BJ (cell line): ENCODE results near the gene ANKRD11. TPM values are rescaled to one million over a fixed set of nuclear protein-coding genes. Genes with fewer than 3 reads are reported as not detected.

Experiments
- CTCF ChIA-PET: fragments of 350-600 bp; formaldehyde crosslinking; extraction: SDS; loops from one replicate; lab custom pipeline; 2021; ENCODE audit warnings: antibody characterized with exemption, inconsistent platforms; lab: Yijun Ruan, JAX
- POLR2A ChIA-PET: fragments of 300-600 bp; sonication (Branson Sonifier 250); formaldehyde crosslinking; extraction: SDS; loops from one replicate; lab custom pipeline; 2021; ENCODE audit warnings: antibody characterized with exemption; lab: Charles Lee
- DNase-seq: peaks from one replicate; pipeline ENCODE4 v3.0.0-alpha.2; 2011; ENCODE audit warnings: low read depth
- H3K27me3 ChIP-seq: 2 replicates; pipeline ENCODE4 v1.6.0; 2011; ENCODE audit warnings: low read length; ENCODE audit not compliant: control insufficient read depth, insufficient read depth
- H3K36me3 ChIP-seq: 2 replicates; pipeline ENCODE4 v1.5.1; 2011; ENCODE audit warnings: low read length; ENCODE audit not compliant: control insufficient read depth, insufficient read depth
- H3K4me3 ChIP-seq: 2 replicates; pipeline ENCODE4 v1.5.1; 2011; ENCODE audit warnings: low read depth, mild to moderate bottlenecking, control low read depth, low read length
- polyA plus RNA-seq: library from polyadenylated mRNA; depleted of rRNA; stranded (reverse); fragments of >200 nt; gene quantifications from 2 replicates; pipeline ENCODE4 v1.2.3, GENCODE V29; 2011
- TF ChIP-seq, protein P1 (sequence below): IDR thresholded peaks from 2 replicates; pipeline ENCODE4 v1.5.1; 2011; ENCODE audit warnings: low read depth, mild to moderate bottlenecking, control low read depth, inconsistent platforms, low read length, moderate library complexity; ENCODE audit not compliant: insufficient read depth

The ANKRD11 gene
- polyA plus RNA-seq, 1 experiment, result 61.8 TPM

DNA sequence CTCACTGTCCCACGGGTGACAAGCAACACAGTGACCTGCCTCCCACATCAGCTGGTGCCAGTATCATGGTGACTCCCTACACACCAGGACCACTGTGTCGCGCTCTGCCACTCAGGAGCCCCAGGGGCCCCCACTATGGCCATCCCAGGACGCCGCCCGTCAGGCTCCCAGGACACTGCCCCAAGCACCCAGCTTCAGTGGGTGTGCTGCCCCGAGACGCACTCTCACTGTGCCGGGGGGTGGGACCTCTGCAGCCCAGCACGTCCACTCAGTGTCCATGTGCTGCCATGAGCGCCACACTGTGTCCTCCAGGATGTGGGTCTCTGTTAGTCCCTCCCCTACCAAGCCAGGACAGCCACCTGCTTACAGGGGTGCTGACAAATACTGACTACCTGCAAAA lies 152.4 kb downstream of the ANKRD11 start:
- no peaks in the 10 kb centered on the region; the same call in 1 of the 2 replicates for H3K36me3 ChIP-seq
- DNase-seq, result no peak
- POLR2A ChIA-PET, result no interaction called here
- CTCF ChIA-PET, result no interaction called here
- H3K27me3 ChIP-seq, result no peaks in the 10 kb centered on the region
- no peak overlapping the region for H3K4me3 ChIP-seq
- TF ChIP-seq, protein P1, sequence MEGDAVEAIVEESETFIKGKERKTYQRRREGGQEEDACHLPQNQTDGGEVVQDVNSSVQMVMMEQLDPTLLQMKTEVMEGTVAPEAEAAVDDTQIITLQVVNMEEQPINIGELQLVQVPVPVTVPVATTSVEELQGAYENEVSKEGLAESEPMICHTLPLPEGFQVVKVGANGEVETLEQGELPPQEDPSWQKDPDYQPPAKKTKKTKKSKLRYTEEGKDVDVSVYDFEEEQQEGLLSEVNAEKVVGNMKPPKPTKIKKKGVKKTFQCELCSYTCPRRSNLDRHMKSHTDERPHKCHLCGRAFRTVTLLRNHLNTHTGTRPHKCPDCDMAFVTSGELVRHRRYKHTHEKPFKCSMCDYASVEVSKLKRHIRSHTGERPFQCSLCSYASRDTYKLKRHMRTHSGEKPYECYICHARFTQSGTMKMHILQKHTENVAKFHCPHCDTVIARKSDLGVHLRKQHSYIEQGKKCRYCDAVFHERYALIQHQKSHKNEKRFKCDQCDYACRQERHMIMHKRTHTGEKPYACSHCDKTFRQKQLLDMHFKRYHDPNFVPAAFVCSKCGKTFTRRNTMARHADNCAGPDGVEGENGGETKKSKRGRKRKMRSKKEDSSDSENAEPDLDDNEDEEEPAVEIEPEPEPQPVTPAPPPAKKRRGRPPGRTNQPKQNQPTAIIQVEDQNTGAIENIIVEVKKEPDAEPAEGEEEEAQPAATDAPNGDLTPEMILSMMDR, result no peak

DNA sequence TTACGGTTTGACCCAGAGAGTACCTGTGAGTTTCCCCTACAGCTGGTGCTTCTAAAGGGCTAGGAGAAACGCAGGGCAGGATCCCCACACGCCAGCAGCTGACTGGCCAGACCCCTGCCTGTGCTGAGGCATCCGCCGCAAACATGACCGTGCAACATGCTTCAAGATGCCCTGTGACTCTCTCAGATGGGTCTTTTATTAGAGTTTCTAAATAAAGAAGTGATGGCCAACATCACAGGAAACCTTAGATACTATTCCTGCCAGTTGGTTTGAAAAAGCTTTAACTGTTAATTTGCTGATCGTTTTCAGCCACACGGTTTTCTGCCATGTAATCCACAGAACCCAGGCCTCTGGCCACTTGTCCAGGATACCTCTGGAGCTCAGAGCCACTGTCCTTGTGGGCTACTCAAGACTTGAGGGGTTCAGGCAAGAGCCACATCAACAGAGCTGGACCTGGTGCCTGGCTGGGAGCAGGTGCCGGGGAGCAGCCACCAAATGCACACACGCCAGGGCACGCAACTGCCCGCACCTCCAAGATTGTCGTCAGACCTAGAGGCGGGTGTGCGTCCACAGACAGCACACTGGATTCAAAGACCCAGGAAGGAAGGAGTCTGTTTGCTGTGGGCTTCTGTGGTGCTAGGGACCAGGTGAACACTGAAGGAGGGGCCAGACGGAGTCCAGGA lies 154.4 kb downstream of the ANKRD11 start:
- POLR2A ChIA-PET, result no interaction called here
- TF ChIP-seq, protein P1, result no peak
- no peaks in the 10 kb centered on the region for H3K27me3 ChIP-seq
- CTCF ChIA-PET, result interaction anchor here (1.7 kb wide), 1 partner anchor 8 kb away, joined by 6 read pairs; no protein-coding TSS in a partner anchor
- no peak overlapping the region for H3K4me3 ChIP-seq
- H3K36me3 ChIP-seq, result no peaks in the 10 kb centered on the region; the same call in 1 of the 2 replicates
- DNase-seq, result no peak

GRCh38 chr16:89334988-89335802 lies 155.2 kb downstream of the ANKRD11 start:
- ChIA-PET CTCF (interaction anchor here (1.7 kb wide), 1 partner anchor 9 kb away, joined by 6 read pairs; no protein-coding TSS in a partner anchor), POLR2A (no interaction called here)
- DNase-seq, result no peak
- Histone ChIP-seq H3K4me3 (no peak overlapping the region), H3K36me3 (no peaks in the 10 kb centered on the region; the same call in 1 of the 2 replicates), H3K27me3 (no peaks in the 10 kb centered on the region)
- TF ChIP-seq, protein P1, result peak; percentile 14; the same call in 1 of the 2 replicates

- H3K4me3 ChIP-seq, result no peak overlapping the region
These were observed 155.9 kb downstream of the ANKRD11 start for GRCh38 chr16:89334461-89334860.

More at GRCh38 chr16:89334461-89334860, 155.9 kb downstream of the ANKRD11 start:
- Histone ChIP-seq H3K27me3 (no peaks in the 10 kb centered on the region), H3K36me3 (no peaks in the 10 kb centered on the region; the same call in 1 of the 2 replicates)
- CTCF ChIA-PET, result interaction anchor here (1.7 kb wide), 1 partner anchor 9 kb away, joined by 6 read pairs; no protein-coding TSS in a partner anchor
- POLR2A ChIA-PET, result interaction anchor here (0.7 kb wide), 1 partner anchor 1009 kb away, joined by 14 read pairs; no protein-coding TSS in a partner anchor
- TF ChIP-seq, protein P1, result no peak
- DNase-seq, result no peak
